ENCODE measurements around the gene CNTNAP5.
A peak's percentile ranks its signal among the peaks of the same experiment; 100 is the strongest.

The CNTNAP5 gene

GRCh38 chr2:124314084-124314483 is 289.0 kb downstream of the CNTNAP5 start:
- H4K5ac ChIP-seq (ENCODE audit: low read length), result no peak overlapping the region
- DNase-seq, result no peak
- no peak overlapping the region for H3K27ac ChIP-seq (ENCODE audit: low read depth, low read length)
- no peak overlapping the region for H3K23ac ChIP-seq (ENCODE audit: low read length)
- H3K18ac ChIP-seq (ENCODE audit: low read length), result no peak overlapping the region
- H3K4me1 ChIP-seq (ENCODE audit: control insufficient read depth, low read depth, low read length), result no peaks in the 10 kb centered on the region
- no peak overlapping the region for H3K9ac ChIP-seq (ENCODE audit: low read length)
- H3K56ac ChIP-seq (ENCODE audit: low read length), result no peak overlapping the region
- H2BK120ac ChIP-seq (ENCODE audit: low read depth, low read length), result no peak overlapping the region
- H3K27me3 ChIP-seq (ENCODE audit: insufficient read depth, low read length, poor library complexity), result no peaks in the 10 kb centered on the region
- H2BK15ac ChIP-seq (replicated peaks; ENCODE audit: low read depth), result no peak overlapping the region
- no peak overlapping the region for H3K4me3 ChIP-seq (ENCODE audit: low read length)
- H3K4ac ChIP-seq (ENCODE audit: low read depth, low read length), result no peak overlapping the region
- H2BK5ac ChIP-seq (ENCODE audit: low read length), result no peak overlapping the region
- no peak overlapping the region for H3K4me2 ChIP-seq (ENCODE audit: low read length)
- no peak overlapping the region for H2AK5ac ChIP-seq (ENCODE audit: low read length)
- no CpG with 5 or more reads among the region's 8 CpGs for whole genome bisulfite sequencing (ENCODE audit: extremely low coverage, insufficient coverage, low lambda C conversion rate)
- no peak overlapping the region for H4K8ac ChIP-seq (ENCODE audit: low read depth, low read length)
- no peaks in the 10 kb centered on the region for H3K36me3 ChIP-seq (ENCODE audit: control insufficient read depth, insufficient read depth, low read length)
- H3K79me1 ChIP-seq (ENCODE audit: low read length), result no peaks in the 10 kb centered on the region
- no peaks in the 10 kb centered on the region for H3K79me2 ChIP-seq (ENCODE audit: control insufficient read depth, insufficient read depth, low read length)

GRCh38 chr2:124315221-124315880 is 290.3 kb downstream of the CNTNAP5 start:
- no peak for DNase-seq
- no peaks in the 10 kb centered on the region for H3K27me3 ChIP-seq (ENCODE audit: insufficient read depth, low read length, poor library complexity)
- H3K9ac ChIP-seq (ENCODE audit: low read length), result no peak overlapping the region
- no peaks in the 10 kb centered on the region for H3K36me3 ChIP-seq (ENCODE audit: control insufficient read depth, insufficient read depth, low read length)
- H2BK15ac ChIP-seq (replicated peaks; ENCODE audit: low read depth), result no peak overlapping the region
- H3K79me1 ChIP-seq (ENCODE audit: low read length), result no peaks in the 10 kb centered on the region
- H3K27ac ChIP-seq (ENCODE audit: low read depth, low read length), result no peak overlapping the region
- no peak overlapping the region for H2BK5ac ChIP-seq (ENCODE audit: low read length)
- no peak overlapping the region for H2AK5ac ChIP-seq (ENCODE audit: low read length)
- H3K4ac ChIP-seq (ENCODE audit: low read depth, low read length), result peak overlapping the region; percentile 81
- H3K4me3 ChIP-seq (ENCODE audit: low read length), result no peak overlapping the region
- no peak overlapping the region for H2BK120ac ChIP-seq (ENCODE audit: low read depth, low read length)
- H3K4me1 ChIP-seq (ENCODE audit: control insufficient read depth, low read depth, low read length), result no peaks in the 10 kb centered on the region
- H3K18ac ChIP-seq (ENCODE audit: low read length), result no peak overlapping the region
- no peak overlapping the region for H3K23ac ChIP-seq (ENCODE audit: low read length)
- H3K4me2 ChIP-seq (ENCODE audit: low read length), result no peak overlapping the region
- no peak overlapping the region for H4K5ac ChIP-seq (ENCODE audit: low read length)
- H3K79me2 ChIP-seq (ENCODE audit: control insufficient read depth, insufficient read depth, low read length), result no peaks in the 10 kb centered on the region
- no peak overlapping the region for H4K8ac ChIP-seq (ENCODE audit: low read depth, low read length)
- H3K56ac ChIP-seq (ENCODE audit: low read length), result no peak overlapping the region
- 100% methylated on average over 1 of the region's 6 CpGs for WGBS (ENCODE audit: extremely low coverage, insufficient coverage, low lambda C conversion rate)

- Histone ChIP-seq H3K23ac (ENCODE audit: low read length) (no peak overlapping the region), H3K27me3 (ENCODE audit: insufficient read depth, low read length, poor library complexity) (no peaks in the 10 kb centered on the region), H3K36me3 (ENCODE audit: control insufficient read depth, insufficient read depth, low read length) (no peaks in the 10 kb centered on the region), H3K79me2 (ENCODE audit: control insufficient read depth, insufficient read depth, low read length) (no peaks in the 10 kb centered on the region), H3K4me3 (ENCODE audit: low read length) (no peak overlapping the region), H2BK120ac (ENCODE audit: low read depth, low read length) (no peak overlapping the region), H4K5ac (ENCODE audit: low read length) (no peak overlapping the region), H3K4ac (ENCODE audit: low read depth, low read length) (no peak overlapping the region), H3K18ac (ENCODE audit: low read length) (no peak overlapping the region), H2BK5ac (ENCODE audit: low read length) (no peak overlapping the region), H3K4me2 (ENCODE audit: low read length) (no peak overlapping the region), H3K56ac (ENCODE audit: low read length) (no peak overlapping the region), H4K8ac (ENCODE audit: low read depth, low read length) (no peak overlapping the region), H3K79me1 (ENCODE audit: low read length) (no peaks in the 10 kb centered on the region), H3K9ac (ENCODE audit: low read length) (no peak overlapping the region), H2BK15ac (replicated peaks; ENCODE audit: low read depth) (no peak overlapping the region), H3K27ac (ENCODE audit: low read depth, low read length) (no peak overlapping the region), H2AK5ac (ENCODE audit: low read length) (no peak overlapping the region), H3K4me1 (ENCODE audit: control insufficient read depth, low read depth, low read length) (no peaks in the 10 kb centered on the region)
- DNase-seq, result no peak
- no CpG with 5 or more reads among the region's 3 CpGs for WGBS (ENCODE audit: extremely low coverage, insufficient coverage, low lambda C conversion rate)
Observed at GRCh38 chr2:124316133-124316532, 291.0 kb downstream of the CNTNAP5 start.

GRCh38 chr2:124316881-124317605 is 292.0 kb downstream of the CNTNAP5 start:
- Histone ChIP-seq H3K56ac (ENCODE audit: low read length) (no peak overlapping the region), H3K23ac (ENCODE audit: low read length) (no peak overlapping the region), H4K8ac (ENCODE audit: low read depth, low read length) (no peak overlapping the region), H3K4ac (ENCODE audit: low read depth, low read length) (no peak overlapping the region), H2AK5ac (ENCODE audit: low read length) (no peak overlapping the region), H4K5ac (ENCODE audit: low read length) (no peak overlapping the region), H3K4me1 (ENCODE audit: control insufficient read depth, low read depth, low read length) (no peaks in the 10 kb centered on the region), H3K4me3 (ENCODE audit: low read length) (no peak overlapping the region), H3K4me2 (ENCODE audit: low read length) (no peak overlapping the region), H3K18ac (ENCODE audit: low read length) (no peak overlapping the region), H3K27ac (ENCODE audit: low read depth, low read length) (no peak overlapping the region), H3K27me3 (ENCODE audit: insufficient read depth, low read length, poor library complexity) (no peaks in the 10 kb centered on the region), H2BK15ac (replicated peaks; ENCODE audit: low read depth) (no peak overlapping the region), H3K36me3 (ENCODE audit: control insufficient read depth, insufficient read depth, low read length) (no peaks in the 10 kb centered on the region), H3K79me2 (ENCODE audit: control insufficient read depth, insufficient read depth, low read length) (no peaks in the 10 kb centered on the region), H2BK5ac (ENCODE audit: low read length) (no peak overlapping the region), H3K79me1 (ENCODE audit: low read length) (no peaks in the 10 kb centered on the region), H3K9ac (ENCODE audit: low read length) (no peak overlapping the region), H2BK120ac (ENCODE audit: low read depth, low read length) (no peak overlapping the region)
- DNase-seq, result no peak
- WGBS (ENCODE audit: extremely low coverage, insufficient coverage, low lambda C conversion rate), result no CpG with 5 or more reads among the region's 5 CpGs

GRCh38 chr2:124317628-124318027 is 292.5 kb downstream of the CNTNAP5 start:
- no CpG with 5 or more reads among the region's 1 CpG for WGBS (ENCODE audit: extremely low coverage, insufficient coverage, low lambda C conversion rate)
- Histone ChIP-seq H4K8ac (ENCODE audit: low read depth, low read length) (no peak overlapping the region), H3K23ac (ENCODE audit: low read length) (no peak overlapping the region), H3K56ac (ENCODE audit: low read length) (no peak overlapping the region), H3K36me3 (ENCODE audit: control insufficient read depth, insufficient read depth, low read length) (no peaks in the 10 kb centered on the region), H3K9ac (ENCODE audit: low read length) (no peak overlapping the region), H3K4ac (ENCODE audit: low read depth, low read length) (no peak overlapping the region), H2BK5ac (ENCODE audit: low read length) (no peak overlapping the region), H2BK15ac (replicated peaks; ENCODE audit: low read depth) (no peak overlapping the region), H3K4me2 (ENCODE audit: low read length) (no peak overlapping the region), H3K79me1 (ENCODE audit: low read length) (no peaks in the 10 kb centered on the region), H4K5ac (ENCODE audit: low read length) (no peak overlapping the region), H3K4me1 (ENCODE audit: control insufficient read depth, low read depth, low read length) (no peaks in the 10 kb centered on the region), H3K27ac (ENCODE audit: low read depth, low read length) (no peak overlapping the region), H2BK120ac (ENCODE audit: low read depth, low read length) (no peak overlapping the region), H2AK5ac (ENCODE audit: low read length) (no peak overlapping the region), H3K27me3 (ENCODE audit: insufficient read depth, low read length, poor library complexity) (no peaks in the 10 kb centered on the region), H3K18ac (ENCODE audit: low read length) (no peak overlapping the region), H3K4me3 (ENCODE audit: low read length) (no peak overlapping the region), H3K79me2 (ENCODE audit: control insufficient read depth, insufficient read depth, low read length) (no peaks in the 10 kb centered on the region)
- DNase-seq, result no peak
